OCI-LY3 (cell line): Measurements from ENCODE around the gene KIF5C.

Experiments
- H2AFZ ChIP-seq: fragments of 200-600, 300-600 bp; shearing (Covaris generic); 2 replicates; pipeline ENCODE4 v1.6.0; 2014; ENCODE audit warnings: antibody characterized with exemption, low read depth, low read length
- H3K27ac ChIP-seq: fragments of 200-600, 300-600 bp; sonication (generic); 2 replicates; pipeline ENCODE4 v1.5.1; 2014; ENCODE audit warnings: mild to moderate bottlenecking, low read length, moderate library complexity, mixed read lengths
- H3K27me3 ChIP-seq: fragments of 200-600, 300-600 bp; sonication (generic); 2 replicates; pipeline ENCODE4 v1.6.1; 2014; ENCODE audit warnings: low read depth, low read length, mixed read lengths
- H3K36me3 ChIP-seq: fragments of 200-600, 300-600 bp; sonication (generic); replicated peaks from 2 replicates; pipeline ENCODE3; 2014; ENCODE audit warnings: low read depth, low read length, mixed read lengths
- H3K4me1 ChIP-seq: fragments of 300-600, 200-600 bp; sonication (generic); 2 replicates; pipeline ENCODE4 v1.6.1; 2014; ENCODE audit warnings: low read length, mixed read lengths
- H3K4me2 ChIP-seq: fragments of 200-600, 300-600 bp; sonication (generic); 2 replicates; pipeline ENCODE4 v1.6.1; 2014; ENCODE audit warnings: low read length, mixed read lengths
- H3K4me3 ChIP-seq: fragments of 300-600, 200-600 bp; sonication (generic); 2 replicates; pipeline ENCODE4 v1.5.1; 2014; ENCODE audit warnings: antibody characterized with exemption, mild to moderate bottlenecking, low read length, moderate library complexity
- H3K79me2 ChIP-seq: fragments of 300-600, 200-600 bp; shearing (Covaris generic); 2 replicates; pipeline ENCODE4 v1.6.1; 2014; ENCODE audit warnings: mild to moderate bottlenecking, low read length, mixed read lengths
- H3K9ac ChIP-seq: fragments of 300-600, 200-600 bp; shearing (Covaris generic); 2 replicates; pipeline ENCODE4 v1.6.0; 2014; ENCODE audit warnings: mild to moderate bottlenecking, low read length, moderate library complexity
- H3K9me3 ChIP-seq: fragments of 200-600, 300-600 bp; shearing (Covaris generic); 2 replicates; pipeline ENCODE4 v1.6.1; 2014; ENCODE audit warnings: low read length, mixed read lengths; ENCODE audit not compliant: insufficient read depth
- H4K20me1 ChIP-seq: fragments of 200-600, 300-600 bp; sonication (generic); 2 replicates; pipeline ENCODE4 v1.6.1; 2016; ENCODE audit warnings: low read length, mixed read lengths; ENCODE audit not compliant: insufficient read depth
- EZH2phosphoT487 ChIP-seq: fragments of 200-600 bp; shearing (Covaris generic); IDR thresholded peaks from 2 replicates; pipeline ENCODE4 v1.6.1; 2018; ENCODE audit warnings: antibody characterized with exemption, mixed run types, low read depth
- TF ChIP-seq, protein P1 (sequence below): fragments of 200-600, 300-600 bp; sonication (generic); IDR thresholded peaks from 2 replicates; pipeline ENCODE4 v1.5.1; 2014; ENCODE audit warnings: antibody characterized with exemption, low read length, low read depth

The KIF5C gene

DNA sequence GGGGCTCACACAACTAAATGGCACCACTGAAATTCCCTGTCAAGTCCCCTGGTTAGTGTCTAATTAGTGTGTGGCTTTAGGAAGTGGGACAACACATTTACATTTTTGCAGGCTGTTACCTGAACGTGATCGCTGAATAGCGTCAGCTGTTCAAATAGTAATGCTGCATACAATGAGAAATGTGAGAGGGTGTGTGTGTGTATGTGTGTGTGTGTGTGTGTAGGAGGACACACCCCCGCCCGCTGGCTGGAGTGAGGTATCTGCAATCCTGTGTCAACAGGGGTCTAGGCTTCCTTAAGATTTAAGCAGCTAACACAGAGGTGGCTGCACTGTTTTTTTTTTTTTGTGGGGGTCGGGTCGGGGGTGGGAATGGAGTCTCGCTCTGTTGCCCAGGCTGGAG lies 158.7 kb downstream of the KIF5C start:
- Histone ChIP-seq H2AFZ (no peak overlapping the region), H3K27ac (no peak overlapping the region), H3K4me2 (no peak overlapping the region), H3K36me3 (no peaks in the 10 kb centered on the region), H3K79me2 (no peaks in the 10 kb centered on the region), H3K27me3 (peaks cover 6% of the 10 kb centered on the region; the same call in 1 of the 2 replicates), H3K9ac (no peak overlapping the region), H3K4me1 (no peaks in the 10 kb centered on the region), H3K9me3 (no peaks in the 10 kb centered on the region), H4K20me1 (no peaks in the 10 kb centered on the region), H3K4me3 (no peak overlapping the region)
- TF ChIP-seq, protein P1, sequence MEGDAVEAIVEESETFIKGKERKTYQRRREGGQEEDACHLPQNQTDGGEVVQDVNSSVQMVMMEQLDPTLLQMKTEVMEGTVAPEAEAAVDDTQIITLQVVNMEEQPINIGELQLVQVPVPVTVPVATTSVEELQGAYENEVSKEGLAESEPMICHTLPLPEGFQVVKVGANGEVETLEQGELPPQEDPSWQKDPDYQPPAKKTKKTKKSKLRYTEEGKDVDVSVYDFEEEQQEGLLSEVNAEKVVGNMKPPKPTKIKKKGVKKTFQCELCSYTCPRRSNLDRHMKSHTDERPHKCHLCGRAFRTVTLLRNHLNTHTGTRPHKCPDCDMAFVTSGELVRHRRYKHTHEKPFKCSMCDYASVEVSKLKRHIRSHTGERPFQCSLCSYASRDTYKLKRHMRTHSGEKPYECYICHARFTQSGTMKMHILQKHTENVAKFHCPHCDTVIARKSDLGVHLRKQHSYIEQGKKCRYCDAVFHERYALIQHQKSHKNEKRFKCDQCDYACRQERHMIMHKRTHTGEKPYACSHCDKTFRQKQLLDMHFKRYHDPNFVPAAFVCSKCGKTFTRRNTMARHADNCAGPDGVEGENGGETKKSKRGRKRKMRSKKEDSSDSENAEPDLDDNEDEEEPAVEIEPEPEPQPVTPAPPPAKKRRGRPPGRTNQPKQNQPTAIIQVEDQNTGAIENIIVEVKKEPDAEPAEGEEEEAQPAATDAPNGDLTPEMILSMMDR: no peak
- no peak for TF ChIP-seq EZH2phosphoT487

- H3K9me3 ChIP-seq: no peaks in the 10 kb centered on the region
- H3K9ac ChIP-seq: no peak overlapping the region
- H2AFZ ChIP-seq: no peak overlapping the region
- no peaks in the 10 kb centered on the region for H3K4me1 ChIP-seq
- TF ChIP-seq EZH2phosphoT487: no peak
- TF ChIP-seq, protein P1: no peak
- peaks cover 3% of the 10 kb centered on the region; the same call in 1 of the 2 replicates for H3K27me3 ChIP-seq
- no peaks in the 10 kb centered on the region for H4K20me1 ChIP-seq
- no peak overlapping the region for H3K27ac ChIP-seq
- H3K4me2 ChIP-seq: no peak overlapping the region
- H3K79me2 ChIP-seq: no peaks in the 10 kb centered on the region
- H3K4me3 ChIP-seq: no peak overlapping the region
- no peaks in the 10 kb centered on the region for H3K36me3 ChIP-seq
Measured at GRCh38 chr2:149034406-149034805, 159.4 kb downstream of the KIF5C start.

DNA sequence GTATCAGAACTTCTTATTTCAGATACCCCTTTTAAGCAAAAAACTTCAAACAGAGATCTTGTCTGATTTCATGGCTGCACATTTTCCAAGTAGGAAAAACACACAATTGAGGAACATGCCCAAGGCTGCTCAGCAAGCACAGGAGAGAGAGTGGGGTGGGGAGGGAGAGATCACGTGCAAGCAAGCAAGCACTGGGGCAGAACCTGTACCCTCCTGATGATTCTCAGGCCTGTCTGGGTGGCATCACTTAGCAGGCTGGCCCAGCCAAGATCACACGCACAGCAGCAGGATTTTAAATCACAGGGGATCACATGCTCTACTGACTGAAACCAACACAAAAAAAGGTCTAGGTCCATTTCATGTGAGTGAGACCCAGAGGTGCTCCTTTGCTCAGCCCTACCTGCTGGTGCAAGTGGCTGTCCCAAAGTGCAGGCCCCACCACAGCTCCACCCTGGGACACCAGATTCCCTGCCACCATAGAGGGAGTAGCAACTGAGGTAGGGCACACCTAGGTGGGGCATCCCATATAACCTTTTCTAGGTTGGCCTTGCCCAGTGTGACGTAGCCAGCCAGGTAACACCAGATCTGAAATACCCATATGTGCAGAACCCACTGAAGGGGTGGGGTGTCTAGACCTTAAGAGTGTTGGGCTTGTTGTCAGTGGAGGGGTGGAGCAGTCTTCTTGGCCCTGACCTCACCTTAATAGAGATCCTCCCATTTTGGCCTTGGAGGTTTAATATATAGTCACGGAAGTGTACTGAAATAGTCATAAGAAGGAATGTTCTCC lies 161.7 kb downstream of the KIF5C start:
- Histone ChIP-seq H4K20me1 (no peaks in the 10 kb centered on the region), H2AFZ (no peak overlapping the region), H3K4me1 (no peaks in the 10 kb centered on the region), H3K36me3 (no peaks in the 10 kb centered on the region), H3K4me3 (no peak overlapping the region), H3K27ac (no peak overlapping the region), H3K4me2 (no peak overlapping the region), H3K27me3 (peaks cover 3% of the 10 kb centered on the region; the same call in 1 of the 2 replicates), H3K9ac (no peak overlapping the region), H3K9me3 (no peaks in the 10 kb centered on the region), H3K79me2 (no peaks in the 10 kb centered on the region)
- no peak for TF ChIP-seq EZH2phosphoT487
- TF ChIP-seq, protein P1: no peak

- H3K27me3 ChIP-seq: peaks cover 10% of the 10 kb centered on the region; the same call in 1 of the 2 replicates
- H3K9ac ChIP-seq: no peak overlapping the region
- H3K4me3 ChIP-seq: no peak overlapping the region
- H3K9me3 ChIP-seq: no peaks in the 10 kb centered on the region
- H3K79me2 ChIP-seq: no peaks in the 10 kb centered on the region
- no peak overlapping the region for H3K27ac ChIP-seq
- H4K20me1 ChIP-seq: no peaks in the 10 kb centered on the region
- H3K36me3 ChIP-seq: no peaks in the 10 kb centered on the region
- TF ChIP-seq, protein P1: no peak
- no peak for TF ChIP-seq EZH2phosphoT487
- no peaks in the 10 kb centered on the region for H3K4me1 ChIP-seq
- H3K4me2 ChIP-seq: no peak overlapping the region
- H2AFZ ChIP-seq: no peak overlapping the region
Measured at GRCh38 chr2:149037851-149038250, 162.8 kb downstream of the KIF5C start.
